ENCODE results near the gene PYDC1.
"Not testable (repeated sequence)": the region's sequence is repeated elsewhere in the genome, so short reads cannot be mapped to it uniquely, and the experiment has no call there.

PYDC1 gene

GRCh38 chr16:31216422-31217135 lies at the start of gene PYDC1:
Gene PYDC1 (minus strand): TSS chr16:31217135. CDS start chr16:31217028, 107 bp downstream.
- no peak for DNase-seq

GRCh38 chr16:31265329-31266245 lies 48.7 kb upstream of the PYDC1 start:
- DNase-seq = no peak

- no peak for DNase-seq
Measured at GRCh38 chr16:31262084-31262483, 45.1 kb upstream of the PYDC1 start.

GRCh38 chr16:31260136-31260931 lies 43.4 kb upstream of the PYDC1 start:
- no peak for DNase-seq

DNA sequence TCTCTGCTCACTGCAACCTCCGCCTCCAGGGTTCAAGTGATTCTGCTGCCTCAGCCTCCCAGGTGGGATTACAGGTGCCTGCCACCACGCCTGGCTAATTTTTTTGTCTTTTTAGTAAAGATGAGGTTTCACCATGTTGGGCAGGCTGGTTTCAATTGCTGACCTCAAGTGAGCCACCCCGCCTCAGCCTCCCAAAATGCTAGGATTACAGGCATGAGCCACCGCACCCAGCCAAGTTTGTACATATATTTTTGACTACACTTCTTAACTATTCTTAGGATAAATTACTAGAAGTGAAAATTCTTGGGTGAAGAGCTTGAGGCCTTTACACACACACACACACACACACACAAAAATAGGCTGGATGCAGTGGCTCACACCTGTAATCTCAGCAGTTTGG lies 41.4 kb upstream of the PYDC1 start:
- no peak for DNase-seq

GRCh38 chr16:31256466-31256865 lies 39.5 kb upstream of the PYDC1 start:
- no peak for DNase-seq

- no peak for DNase-seq
Measured at GRCh38 chr16:31253642-31254045, 36.7 kb upstream of the PYDC1 start.

DNA sequence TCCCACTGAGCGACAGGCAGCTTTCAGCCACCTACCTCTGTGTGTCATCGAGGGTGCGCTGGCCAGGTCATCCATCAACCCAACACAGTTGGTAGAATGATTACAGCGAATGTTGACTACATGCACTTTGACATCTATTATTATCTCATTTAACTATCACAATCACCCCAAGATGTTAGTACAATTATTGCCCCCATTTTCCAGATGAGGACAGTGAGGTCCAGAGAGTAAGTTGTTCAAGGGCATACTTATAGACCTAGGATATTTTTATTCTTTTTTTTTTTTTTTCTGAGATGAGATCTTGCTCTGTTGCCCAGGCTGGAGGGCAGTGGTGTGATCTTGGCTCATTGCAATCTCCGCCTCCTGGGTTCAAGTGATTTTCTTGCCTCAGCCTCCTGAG lies 34.5 kb upstream of the PYDC1 start:
- no peak for DNase-seq

- DNase-seq = no peak
Measured at GRCh38 chr16:31250782-31251384, 33.9 kb upstream of the PYDC1 start.

GRCh38 chr16:31248344-31248743 lies 31.4 kb upstream of the PYDC1 start:
- DNase-seq = no peak

DNA sequence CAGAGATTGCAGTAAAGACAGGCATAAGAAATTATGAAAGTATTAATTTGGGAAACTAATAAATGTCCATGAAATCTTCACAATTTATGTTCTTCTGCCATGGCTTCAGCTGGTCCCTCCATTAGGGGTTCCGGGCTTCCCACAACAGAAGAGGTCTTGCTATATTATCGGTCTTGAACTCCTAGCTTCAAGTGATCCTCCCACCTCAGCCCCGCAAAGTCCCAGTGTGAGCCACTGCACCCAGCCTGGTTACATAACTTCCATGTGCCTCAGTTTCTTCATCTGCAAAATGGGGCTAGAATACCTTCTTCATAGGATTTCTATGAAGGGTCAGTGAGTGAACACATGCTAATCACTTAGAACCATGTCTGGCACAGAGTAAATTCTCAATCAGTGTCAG lies 29.4 kb upstream of the PYDC1 start:
- DNase-seq = no peak

DNA sequence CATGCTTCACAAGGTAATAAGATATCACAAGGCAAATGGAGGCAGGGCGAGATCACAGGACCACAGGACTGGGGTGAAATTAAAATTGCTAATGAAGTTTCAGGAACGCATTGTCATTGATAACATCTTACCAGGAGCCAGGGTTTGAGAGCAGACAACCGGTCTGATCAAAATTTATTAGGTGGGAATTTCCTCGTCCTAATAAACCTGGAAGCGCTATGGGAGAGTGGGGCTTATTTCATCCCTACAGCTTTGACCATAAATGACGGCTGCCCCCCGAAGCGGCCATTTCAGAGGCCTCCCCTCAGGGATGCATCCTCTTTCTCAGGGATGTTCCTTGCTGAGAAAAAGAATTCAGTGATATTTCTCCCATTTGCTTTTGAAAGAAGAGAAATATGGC lies 28.7 kb upstream of the PYDC1 start:
- not testable (repeated sequence) for DNase-seq

DNA sequence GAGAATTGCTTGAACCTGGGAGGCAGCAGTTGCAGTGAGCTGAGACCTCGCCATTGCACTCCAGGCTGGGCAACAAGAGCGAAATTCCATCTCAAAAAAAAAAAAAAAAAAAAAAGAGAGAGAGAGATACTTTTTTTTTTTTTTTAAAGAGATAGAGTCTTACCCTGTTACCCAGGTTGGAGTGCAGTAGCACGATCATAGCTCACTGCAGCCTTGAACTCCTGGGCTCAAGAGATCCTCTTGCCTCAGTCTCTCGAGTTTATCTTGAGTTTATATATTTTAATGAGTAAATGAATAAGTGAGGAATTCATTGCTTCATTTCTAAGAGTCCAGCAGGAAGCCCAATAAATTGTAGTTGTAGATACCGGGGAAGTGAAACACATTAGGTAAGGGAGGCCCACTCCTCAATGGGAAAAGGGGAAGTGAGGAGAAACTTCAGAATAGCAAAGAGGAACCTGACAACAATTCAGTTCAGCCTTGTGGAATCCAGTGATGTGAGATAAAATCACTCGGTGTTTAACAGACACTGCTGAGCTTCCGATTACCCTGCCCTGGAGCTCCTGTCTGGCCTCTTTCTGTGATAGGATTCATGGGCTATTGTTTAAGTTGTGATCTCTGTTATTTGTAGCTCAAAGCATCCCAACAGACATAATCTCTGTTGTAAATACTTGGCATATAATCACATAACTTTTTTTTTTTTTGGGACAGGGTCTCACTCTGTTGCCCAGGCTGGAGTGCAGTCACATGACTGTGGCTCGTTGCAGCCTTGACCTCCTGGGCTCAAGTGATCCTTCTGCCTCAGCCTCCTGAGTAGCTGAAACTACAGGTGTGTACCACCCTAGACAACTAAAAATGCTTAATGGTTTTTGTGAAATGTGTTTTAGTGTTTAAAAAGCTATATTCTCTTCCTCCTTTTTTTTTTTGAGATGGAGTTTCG lies 27.1 kb upstream of the PYDC1 start:
- no peak for DNase-seq

DNA sequence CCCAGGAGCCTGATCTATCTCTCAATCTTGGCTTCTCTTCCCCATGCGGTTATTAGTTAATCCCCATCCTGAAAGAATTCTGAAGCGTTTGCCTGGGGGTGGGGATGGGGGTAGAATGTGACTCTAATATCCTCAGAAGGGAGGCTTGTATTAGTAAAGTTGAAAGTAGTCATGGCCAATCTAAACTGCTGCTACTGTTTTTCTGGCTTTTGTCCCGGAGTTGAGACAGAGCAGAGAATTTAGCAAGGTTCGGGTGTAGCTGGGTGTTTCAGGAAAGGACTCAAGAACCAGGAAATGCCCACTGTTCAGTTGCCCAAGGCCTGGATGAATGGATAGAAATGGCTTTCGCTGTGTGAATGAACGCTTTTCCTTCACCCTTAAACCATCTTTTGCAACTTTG lies 25.3 kb upstream of the PYDC1 start:
- DNase-seq = no peak

- DNase-seq = no peak
Measured at GRCh38 chr16:31238041-31238440, 21.1 kb upstream of the PYDC1 start.

- DNase-seq = no peak
Measured at GRCh38 chr16:31229501-31229900, 12.6 kb upstream of the PYDC1 start.

DNA sequence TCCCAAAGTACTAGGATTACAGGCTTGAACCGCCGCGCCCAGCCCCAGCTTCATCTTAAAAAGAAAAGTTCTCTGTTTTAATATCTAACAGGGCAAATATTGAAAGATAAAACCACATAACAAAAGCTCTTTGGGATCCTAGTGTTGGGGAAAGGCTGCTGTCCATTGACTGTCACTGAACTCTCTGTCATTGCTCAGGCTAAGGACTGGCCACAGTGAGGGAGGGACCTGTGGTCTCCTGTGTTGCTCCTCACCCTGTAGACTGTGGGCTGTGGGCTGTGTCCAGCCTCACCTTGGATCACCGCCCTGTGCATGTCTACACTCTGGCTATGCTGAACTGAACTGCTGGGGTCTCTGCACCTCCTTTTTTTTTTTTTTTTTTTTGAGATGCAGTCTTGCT lies 11.3 kb upstream of the PYDC1 start:
- no peak for DNase-seq

DNA sequence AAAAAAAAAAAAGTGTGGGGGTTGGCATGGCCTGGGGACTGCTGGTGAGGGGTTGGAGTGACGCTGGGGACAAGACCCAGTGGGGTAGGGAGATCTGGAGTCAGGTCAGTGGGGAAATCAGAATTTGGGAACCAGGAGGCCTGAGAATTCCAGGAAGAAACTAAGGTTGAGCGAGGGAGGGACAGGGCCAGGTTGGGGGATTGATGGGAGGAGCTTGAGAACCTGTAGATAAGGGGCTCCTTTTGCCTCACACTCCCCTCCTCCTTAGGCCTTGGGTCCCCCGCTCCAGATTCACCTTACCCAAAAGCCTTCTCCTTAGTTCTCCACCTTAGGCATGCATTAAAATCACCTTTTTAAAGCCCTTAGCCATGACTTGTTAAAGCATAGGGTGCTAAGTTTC lies 8.3 kb upstream of the PYDC1 start:
- DNase-seq = no peak

- DNase-seq = no peak
Measured at GRCh38 chr16:31224092-31224955, 7.4 kb upstream of the PYDC1 start.

DNA sequence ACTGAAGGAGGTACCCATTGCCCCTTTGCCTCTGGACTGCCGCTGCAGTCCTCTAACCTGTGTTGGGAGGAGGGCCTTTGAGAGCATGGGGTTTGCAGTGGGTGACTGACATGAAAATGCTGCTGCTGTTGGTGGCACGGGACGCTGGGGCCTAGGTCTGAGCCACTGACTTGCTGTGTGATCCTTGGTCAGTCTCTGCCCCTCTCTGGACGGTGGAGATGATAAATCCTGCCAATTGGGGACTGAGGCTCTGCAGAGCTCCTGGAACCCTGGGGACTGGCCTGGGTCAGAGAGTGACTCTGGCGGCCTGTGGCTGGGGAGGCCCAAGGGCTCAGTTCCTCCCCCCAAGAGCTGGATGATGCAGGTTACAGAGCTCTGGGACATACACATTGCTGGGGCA lies 6.1 kb upstream of the PYDC1 start:
- DNase-seq = no peak

Data from NCI-H1092 treated with DMSO at 0.1 percent for 48 hours (cell line).